Activated CD8-positive, alpha-beta T cell treated with anti-CD3 and anti-CD28 coated beads for 36 hours (primary cell): ENCODE measurements around the gene MDH1. TPM values are rescaled to one million over a fixed set of nuclear protein-coding genes. Genes with fewer than 3 reads are reported as not detected.

Experiments
- ATAC-seq: fragments of 200-7000 bp; cut with Tn5 transposase; one replicate; pipeline ENCODE4 v1.10.0; 2021; ENCODE audit warnings: mild to moderate bottlenecking, moderate library complexity
- CTCF ChIA-PET: fragments of 350-600 bp; sonication (Branson Sonifier 250); formaldehyde crosslinking; loops from one replicate; lab custom pipeline; 2021; ENCODE audit warnings: antibody characterized with exemption; lab: Charles Lee
- POLR2A ChIA-PET: fragments of 350-600 bp; sonication (Branson Sonifier 250); formaldehyde crosslinking; loops from one replicate; lab custom pipeline; 2021; ENCODE audit warnings: antibody characterized with exemption; lab: Charles Lee
- DNase-seq: peaks from one replicate; pipeline ENCODE4 v3.0.0-alpha.2; 2020
- H3K27ac Mint-ChIP-seq: one replicate; pipeline ENCODE4 v1.8.0; 2021; ENCODE audit warnings: mild to moderate bottlenecking, mixed read lengths
- H3K27me3 Mint-ChIP-seq: one replicate; pipeline ENCODE4 v1.8.0; 2021; ENCODE audit warnings: mixed read lengths
- H3K36me3 Mint-ChIP-seq: one replicate; pipeline ENCODE4 v1.8.0; 2021; ENCODE audit warnings: low read depth, mixed read lengths
- H3K4me1 Mint-ChIP-seq: one replicate; pipeline ENCODE4 v1.8.0; 2021; ENCODE audit warnings: low read depth, mixed read lengths
- H3K4me3 Mint-ChIP-seq: one replicate; pipeline ENCODE4 v1.8.0; 2021; ENCODE audit warnings: mild to moderate bottlenecking, moderate library complexity, mixed read lengths
- H3K9me3 Mint-ChIP-seq: one replicate; pipeline ENCODE4 v1.8.0; 2021; ENCODE audit warnings: mixed read lengths
- CTCF ChIP-seq: fragments of 200-600 bp; IDR thresholded peaks from one replicate; pipeline ENCODE4 v1.8.0; 2022; ENCODE audit warnings: antibody characterized with exemption, mild to moderate bottlenecking
- intact Hi-C: fragments of 100-400 bp; cut with micrococcal nuclease; formaldehyde crosslinking; loops from one replicate; pipeline ENCODE4 v1.10.0; 2022
- total RNA-seq, 2 experiments: library from RNA; stranded (reverse); gene quantifications; one replicate each; pipeline ENCODE4 v1.2.3, GENCODE V29; 2021

MDH1 gene
- total RNA-seq, result 100 to 1,000 TPM; 241 to 246 TPM

GRCh38 chr2:63588385-63589147, at the start of gene MDH1, which contains the start of gene WDPCP:
MDH1 (plus strand) TSS chr2:63588963; CDS start chr2:63589044, 81 bp downstream.
WDPCP (minus strand) TSS chr2:63588477; CDS start chr2:63588271, 206 bp downstream.
- H3K36me3 Mint-ChIP-seq, result peaks cover 18% of the 10 kb centered on the region
- DNase-seq, result peak; percentile 97
- POLR2A ChIA-PET, result interaction anchor here (0.6 to 2.6 kb wide), 15 partner anchors 9 to 681 kb away, joined by 3 to 18 read pairs (median 3); partner anchors contain the start of gene UGP2
- ATAC-seq, result peak; percentile 92
- peaks cover 36% of the 10 kb centered on the region for H3K4me1 Mint-ChIP-seq
- H3K27ac Mint-ChIP-seq, result peak within 1 kb of the TSS; percentile 96
- H3K27me3 Mint-ChIP-seq, result no peaks in the 10 kb centered on the region
- no peak for TF ChIP-seq CTCF
- H3K9me3 Mint-ChIP-seq, result no peaks in the 10 kb centered on the region
- H3K4me3 Mint-ChIP-seq, result peak within 1 kb of the TSS; percentile 89
- CTCF ChIA-PET, result interaction anchor here (0.7 to 1.5 kb wide), 3 partner anchors 13 to 273 kb away, joined by 3 to 5 read pairs (median 5); no protein-coding TSS in a partner anchor
- intact Hi-C loops, result loop anchor here (10.0 kb wide), 1 partner anchor 256 kb away; the partner anchor contains the start of gene UGP2

- H3K36me3 Mint-ChIP-seq, result peaks cover 10% of the 10 kb centered on the region
- intact Hi-C loops, result no loop called here
- H3K4me3 Mint-ChIP-seq, result no peak overlapping the region
- H3K27ac Mint-ChIP-seq, result no peak overlapping the region
- no peaks in the 10 kb centered on the region for H3K4me1 Mint-ChIP-seq
- no peak for TF ChIP-seq CTCF
- H3K9me3 Mint-ChIP-seq, result peaks cover 8% of the 10 kb centered on the region
- POLR2A ChIA-PET, result interaction anchor here (1.1 kb wide), 1 partner anchor 48 kb away, joined by 4 read pairs; the partner anchor contains the start of gene WDPCP
- no peaks in the 10 kb centered on the region for H3K27me3 Mint-ChIP-seq
- CTCF ChIA-PET, result no interaction called here
- ATAC-seq (no peak), DNase-seq (no peak)
Observed at GRCh38 chr2:63539416-63540162, 49.2 kb upstream of the MDH1 start.

- Mint-ChIP-seq H3K27me3 (no peaks in the 10 kb centered on the region), H3K9me3 (no peaks in the 10 kb centered on the region), H3K4me3 (no peak overlapping the region), H3K27ac (no peak overlapping the region), H3K36me3 (peaks cover 3% of the 10 kb centered on the region), H3K4me1 (no peaks in the 10 kb centered on the region)
- DNase-seq (no peak), ATAC-seq (no peak)
- peak; percentile 68 for TF ChIP-seq CTCF
- ChIA-PET CTCF (interaction anchor here (1.0 kb wide), 1 partner anchor 9 kb away, joined by 3 read pairs; no protein-coding TSS in a partner anchor), POLR2A (no interaction called here)
- intact Hi-C loops, result no loop called here
Observed at GRCh38 chr2:63544017-63544627, 44.6 kb upstream of the MDH1 start.

GRCh38 chr2:63545023-63545422, 43.7 kb upstream of the MDH1 start:
- Mint-ChIP-seq H3K27me3 (no peaks in the 10 kb centered on the region), H3K9me3 (peaks cover 1% of the 10 kb centered on the region), H3K27ac (no peak overlapping the region), H3K36me3 (peaks cover 5% of the 10 kb centered on the region), H3K4me3 (no peak overlapping the region), H3K4me1 (no peaks in the 10 kb centered on the region)
- no peak for TF ChIP-seq CTCF
- ATAC-seq, result no peak
- no peak for DNase-seq
- CTCF ChIA-PET, result no interaction called here
- POLR2A ChIA-PET, result no interaction called here
- intact Hi-C loops, result no loop called here
